Neural progenitor cell (in vitro differentiated cells): ENCODE measurements around the gene LRRC59.

ENCODE experiments used
- CTCF ChIP-seq: fragments of 200-600 bp; sonication (generic); IDR thresholded peaks from 2 replicates; pipeline ENCODE4 v1.5.1; 2017; ENCODE audit warnings: antibody characterized with exemption, mild to moderate bottlenecking
- EZH2 ChIP-seq: fragments of 200-600 bp; sonication (generic); IDR thresholded peaks from 2 replicates; pipeline ENCODE4 v1.6.1; 2017; ENCODE audit warnings: antibody characterized with exemption, mild to moderate bottlenecking, moderate library complexity

GRCh38 chr17:50363217-50364060 lies 33.9 kb downstream of the LRRC59 start:
- TF ChIP-seq EZH2 (no peak), CTCF (no peak)
